Skin epidermis (tissue), 12 donors: ENCODE data around the gene TCAP.
A peak's percentile ranks its signal among the peaks of the same experiment; 100 is the strongest.
"Not testable (repeated sequence)": the region's sequence is repeated elsewhere in the genome, so short reads cannot be mapped to it uniquely, and the experiment has no call there.

Experiments
- H3K27ac ChIP-seq, 21 experiments: fragments of 200-600 bp; sonication (generic) in 11 of 21; one replicate each; pipeline ENCODE4 v1.5.0; 2020; ENCODE audit warnings: mild to moderate bottlenecking in 3 of 21, inconsistent platforms in 2 of 21, moderate library complexity in 2 of 21
- H3K4me3 ChIP-seq, 7 experiments: fragments of 200-600 bp; sonication (generic) in 2 of 7; one replicate each; pipeline ENCODE4 v1.5.0; 2020; ENCODE audit warnings: inconsistent platforms in 2 of 7, mild to moderate bottlenecking in 2 of 7, moderate library complexity in 1 of 7

Gene TCAP

DNA sequence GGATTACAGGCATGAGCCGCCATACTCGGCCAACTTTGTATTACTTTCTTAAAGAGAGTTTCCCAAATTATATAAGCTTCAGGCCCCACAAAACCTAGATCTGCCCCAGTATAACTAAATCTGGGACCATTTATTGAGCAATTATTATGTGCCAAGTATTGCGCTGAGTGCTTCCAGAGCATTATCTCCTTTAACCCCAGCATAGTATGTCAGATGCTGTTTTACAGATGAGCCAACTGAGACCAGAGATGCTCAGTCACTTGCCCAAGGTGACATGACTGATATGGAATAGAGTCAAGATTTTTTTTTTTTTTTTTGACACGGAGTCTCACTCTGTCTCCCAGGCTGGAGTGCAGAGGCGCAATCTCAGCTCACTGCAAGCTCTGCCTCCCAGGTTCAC lies 32.8 kb downstream of the TCAP start:
- no peak overlapping the region for H3K4me3 ChIP-seq
- H3K27ac ChIP-seq = no peak overlapping the region

DNA sequence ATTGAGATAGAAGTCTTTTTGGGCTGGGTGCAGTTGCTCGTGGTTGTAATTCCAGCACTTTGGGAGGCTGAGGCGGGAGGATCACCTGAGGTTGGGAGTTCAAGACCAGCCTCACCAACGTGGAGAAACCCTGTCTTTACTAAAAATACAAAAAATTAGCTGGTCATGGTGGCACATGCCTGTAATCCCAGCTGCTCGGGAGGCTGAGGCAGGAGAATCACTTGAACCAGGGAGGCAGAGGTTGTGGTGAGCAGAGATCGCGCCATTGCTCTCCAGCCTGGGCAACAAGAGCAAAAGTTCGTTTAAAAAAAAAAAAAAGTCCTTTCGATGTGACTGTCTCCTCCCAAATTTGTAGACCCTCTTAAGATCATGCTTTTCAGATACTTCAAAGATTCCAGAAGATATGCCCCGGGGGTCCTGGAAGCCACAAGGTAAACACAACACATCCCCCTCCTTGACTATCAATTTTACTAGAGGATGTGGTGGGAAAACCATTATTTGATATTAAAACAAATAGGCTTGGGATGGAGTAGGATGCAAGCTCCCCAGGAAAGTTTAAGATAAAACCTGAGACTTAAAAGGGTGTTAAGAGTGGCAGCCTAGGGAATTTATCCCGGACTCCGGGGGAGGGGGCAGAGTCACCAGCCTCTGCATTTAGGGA lies 34.1 kb downstream of the TCAP start:
- H3K27ac ChIP-seq = peak overlapping the region in 18 of 21 experiments; percentile 33 to 95 (median 89)
- peak overlapping the region; percentile 55 to 90 (median 78) for H3K4me3 ChIP-seq

DNA sequence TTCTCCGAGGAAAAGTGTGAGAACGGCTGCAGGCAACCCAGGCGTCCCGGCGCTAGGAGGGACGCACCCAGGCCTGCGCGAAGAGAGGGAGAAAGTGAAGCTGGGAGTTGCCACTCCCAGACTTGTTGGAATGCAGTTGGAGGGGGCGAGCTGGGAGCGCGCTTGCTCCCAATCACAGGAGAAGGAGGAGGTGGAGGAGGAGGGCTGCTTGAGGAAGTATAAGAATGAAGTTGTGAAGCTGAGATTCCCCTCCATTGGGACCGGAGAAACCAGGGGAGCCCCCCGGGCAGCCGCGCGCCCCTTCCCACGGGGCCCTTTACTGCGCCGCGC lies 34.6 kb downstream of the TCAP start, which contains the start of gene ERBB2:
Gene ERBB2, plus strand, starts transcription at position 247 of the 330 bp plus-strand sequence. CDS start 175 bp downstream, outside the sequence.
- Histone ChIP-seq H3K4me3 (peak within 1 kb of the TSS; percentile 55 to 90 (median 78)), H3K27ac (peak within 1 kb of the TSS; percentile 72 to 95 (median 89))

DNA sequence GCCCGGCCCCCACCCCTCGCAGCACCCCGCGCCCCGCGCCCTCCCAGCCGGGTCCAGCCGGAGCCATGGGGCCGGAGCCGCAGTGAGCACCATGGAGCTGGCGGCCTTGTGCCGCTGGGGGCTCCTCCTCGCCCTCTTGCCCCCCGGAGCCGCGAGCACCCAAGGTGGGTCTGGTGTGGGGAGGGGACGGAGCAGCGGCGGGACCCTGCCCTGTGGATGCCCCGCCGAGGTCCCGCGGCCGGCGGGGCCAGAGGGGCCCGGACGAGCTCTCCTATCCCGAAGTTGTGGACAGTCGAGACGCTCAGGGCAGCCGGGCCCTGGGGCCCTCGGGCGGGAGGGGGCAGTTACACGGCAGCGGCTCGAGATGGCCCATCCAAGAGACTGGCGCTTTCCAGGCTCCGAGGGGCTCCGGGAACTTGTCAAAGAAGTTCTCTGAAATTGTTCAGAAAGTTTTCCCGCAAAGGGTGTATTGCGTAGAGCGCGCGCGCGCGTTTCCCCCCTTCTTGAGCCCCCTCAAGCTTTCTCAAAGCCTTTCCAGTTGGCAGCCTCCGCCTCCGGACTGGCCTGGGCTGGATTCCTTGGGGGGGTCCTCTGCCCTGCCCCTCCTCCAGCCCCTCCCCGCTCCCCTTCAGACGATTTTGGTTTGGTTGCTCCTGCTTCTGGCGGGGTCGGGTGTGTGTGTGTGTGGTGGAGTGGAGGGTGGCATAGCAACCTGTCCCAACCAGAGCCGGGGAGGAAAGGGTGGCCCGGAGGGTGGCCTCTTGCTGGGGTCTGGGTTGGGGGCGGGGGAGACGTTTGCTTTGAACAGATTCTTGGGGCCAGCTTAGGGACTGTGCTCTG lies 35.2 kb downstream of the TCAP start:
- H3K4me3 ChIP-seq = peak overlapping the region; percentile 55 to 90 (median 78)
- H3K27ac ChIP-seq = peak overlapping the region; percentile 72 to 95 (median 89)

- Histone ChIP-seq H3K4me3 (peak overlapping the region; percentile 55 to 90 (median 78)), H3K27ac (peak overlapping the region in 17 of 21 experiments; percentile 1 to 95 (median 89))
Measured at GRCh38 chr17:39701012-39701783, 36.0 kb downstream of the TCAP start.

DNA sequence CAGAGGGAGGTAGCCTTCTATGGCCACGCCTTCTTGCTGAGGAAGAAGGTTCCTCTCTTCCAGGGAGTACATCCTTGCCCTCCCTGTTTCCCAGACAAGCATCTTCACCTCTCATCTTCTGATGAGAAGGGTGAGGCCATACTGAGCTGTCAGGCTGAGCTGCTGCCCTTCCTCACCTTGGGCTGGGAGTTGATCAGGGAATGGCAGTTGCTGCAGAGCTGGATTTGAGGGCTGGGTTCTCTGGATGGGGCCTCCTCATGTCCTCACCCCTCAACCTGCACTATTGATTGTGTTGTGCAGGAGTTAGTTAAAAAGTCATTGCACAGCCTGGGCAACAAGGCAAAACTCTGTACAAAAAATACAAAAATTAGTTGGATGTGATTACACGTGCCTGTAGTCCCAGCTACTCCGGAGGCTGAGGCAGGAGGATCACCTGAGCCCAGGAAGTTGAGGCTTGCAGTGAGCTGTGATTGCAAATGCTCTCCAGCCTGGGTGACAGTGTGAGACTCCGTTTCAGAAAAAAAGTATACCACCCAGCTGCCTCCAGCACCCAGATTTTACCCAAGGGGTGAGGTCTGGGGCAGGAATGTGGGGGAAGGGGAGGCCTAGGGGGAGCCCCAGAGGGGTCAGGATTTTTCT lies 36.8 kb downstream of the TCAP start:
- H3K27ac ChIP-seq = peak overlapping the region in 6 of 21 experiments; percentile 7 to 95 (median 33)
- peak overlapping the region in 3 of 7 experiments; percentile 69 to 85 (median 80) for H3K4me3 ChIP-seq

DNA sequence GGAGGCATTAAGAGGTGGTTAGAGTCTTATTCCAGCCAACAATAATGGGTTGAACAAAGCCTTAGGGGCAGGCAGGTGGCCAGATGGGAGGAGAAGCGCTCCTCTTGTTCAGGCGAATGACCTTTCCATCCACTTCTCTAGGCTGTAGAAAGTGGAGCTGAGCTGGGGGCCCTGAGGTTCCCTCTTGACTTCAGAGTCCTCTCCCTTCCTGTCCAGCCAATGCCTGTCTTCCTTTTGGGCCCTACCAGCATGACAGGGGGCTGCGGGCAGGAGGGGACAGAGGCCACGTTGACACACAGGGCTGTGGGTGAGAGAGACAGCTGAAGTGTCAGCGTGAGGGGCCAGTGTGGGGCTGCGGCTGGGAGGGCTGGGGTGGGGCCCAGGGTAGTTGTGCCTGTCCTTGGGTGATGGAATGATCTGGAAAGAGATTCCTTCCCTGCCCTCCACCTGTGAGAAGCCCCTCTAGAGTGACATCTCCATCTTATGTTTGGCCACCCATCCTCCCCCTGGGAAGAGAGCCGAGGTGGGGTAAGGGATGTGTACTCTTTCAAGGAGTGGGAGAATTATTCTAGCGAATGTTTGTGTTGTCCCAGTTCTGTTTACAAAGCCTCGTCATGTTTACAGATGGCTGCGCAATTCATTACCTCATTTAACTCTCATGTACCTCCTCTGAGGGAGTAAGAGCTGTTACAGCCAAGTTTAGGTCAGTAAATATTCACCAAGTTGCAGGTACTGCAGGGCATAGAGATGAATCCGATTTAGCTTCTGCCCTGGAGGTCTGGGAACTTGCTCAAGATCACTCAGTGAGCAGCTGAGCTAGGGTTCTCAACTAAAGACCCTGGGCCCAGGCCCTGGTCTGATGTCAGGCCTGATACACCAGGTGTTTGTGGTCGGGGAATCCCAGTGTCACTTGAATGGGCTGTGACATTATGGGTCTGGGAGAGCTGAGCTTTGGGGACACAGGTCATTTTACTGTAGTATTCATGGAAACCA lies 38.0 kb downstream of the TCAP start:
- Histone ChIP-seq H3K4me3 (no peak overlapping the region), H3K27ac (peak overlapping the region in 11 of 21 experiments; percentile 2 to 87 (median 37))

DNA sequence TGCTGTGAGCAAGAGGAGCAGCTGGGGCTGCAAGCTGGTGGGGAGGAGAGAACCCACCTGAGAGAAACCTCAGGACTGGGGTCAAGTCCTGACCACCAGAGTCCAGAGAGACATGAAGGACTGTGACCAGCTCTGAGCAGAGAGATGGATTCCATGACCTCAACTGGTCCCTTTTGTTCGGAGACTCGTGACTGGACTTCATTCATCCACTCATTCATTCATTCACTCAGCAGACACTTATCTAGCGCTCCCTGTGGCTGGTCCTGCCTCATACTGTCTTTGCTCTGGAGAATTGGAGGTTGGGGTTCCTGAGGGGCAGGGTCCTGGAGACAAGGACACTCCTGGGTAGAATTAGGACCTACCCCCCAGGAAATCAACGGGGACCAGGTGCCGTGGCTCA lies 38.8 kb downstream of the TCAP start:
- H3K27ac ChIP-seq = peak overlapping the region in 6 of 21 experiments; percentile 2 to 87 (median 38)
- H3K4me3 ChIP-seq = no peak overlapping the region

DNA sequence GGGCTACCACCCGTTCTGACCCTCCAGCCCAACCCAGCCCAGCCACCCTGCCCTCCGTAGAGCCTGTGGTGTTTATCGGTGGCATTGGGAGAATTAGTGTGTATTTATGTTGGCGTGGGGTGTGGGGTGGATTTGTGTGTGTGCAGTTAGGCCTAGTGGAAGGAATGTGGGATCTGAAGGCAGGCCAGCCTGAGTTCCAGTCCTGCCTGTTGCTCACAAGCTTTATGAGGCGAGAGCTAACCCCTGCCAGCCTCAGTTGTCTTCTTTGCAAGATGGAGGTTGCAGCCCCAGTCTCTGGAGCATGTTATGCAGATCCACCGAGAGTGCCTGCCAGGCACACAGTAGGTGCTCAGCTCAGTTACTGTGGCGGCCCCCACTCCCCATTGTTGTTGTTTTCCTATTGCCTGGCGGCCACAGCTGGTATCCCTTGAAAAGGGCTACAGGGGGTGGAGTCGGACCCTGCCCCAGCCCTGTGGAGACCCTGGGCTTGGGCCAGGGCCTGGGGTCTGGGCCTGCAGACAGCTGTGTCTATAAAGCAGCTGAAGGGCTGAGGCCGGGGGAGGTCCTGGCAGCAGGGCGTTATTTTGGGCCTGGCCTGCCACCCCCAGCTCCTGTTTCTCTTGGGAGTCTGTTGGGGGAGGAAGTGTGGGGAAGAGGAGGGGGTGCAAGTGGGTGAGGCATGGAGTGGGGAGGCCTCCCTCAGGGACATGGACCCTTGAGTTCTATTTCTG lies 39.8 kb downstream of the TCAP start:
- H3K4me3 ChIP-seq = no peak overlapping the region
- peak overlapping the region in 19 of 21 experiments; percentile 49 to 88 (median 76) for H3K27ac ChIP-seq

GRCh38 chr17:39705786-39706348 lies 40.7 kb downstream of the TCAP start:
- Histone ChIP-seq H3K27ac (peak overlapping the region in 20 of 21 experiments; percentile 47 to 88 (median 76)), H3K4me3 (peak overlapping the region in 1 of 7 experiments; percentile 3)

GRCh38 chr17:39706383-39706782 lies 41.2 kb downstream of the TCAP start:
- H3K4me3 ChIP-seq = peak overlapping the region in 1 of 7 experiments; percentile 3
- H3K27ac ChIP-seq = peak overlapping the region in 20 of 21 experiments; percentile 47 to 88 (median 76)

- H3K4me3 ChIP-seq = no peak overlapping the region
Measured at GRCh38 chr17:39706921-39707337, 41.8 kb downstream of the TCAP start.

GRCh38 chr17:39709319-39709997 lies 44.3 kb downstream of the TCAP start:
- H3K27ac ChIP-seq = no peak overlapping the region
- H3K4me3 ChIP-seq = no peak overlapping the region

More at GRCh38 chr17:39706921-39707337, 41.8 kb downstream of the TCAP start:
- H3K27ac ChIP-seq = peak overlapping the region in 17 of 21 experiments; percentile 49 to 88 (median 77)

- Histone ChIP-seq H3K4me3 (no peak overlapping the region), H3K27ac (no peak overlapping the region)
Measured at GRCh38 chr17:39709998-39710964, 45.1 kb downstream of the TCAP start.

GRCh38 chr17:39711071-39711470 lies 45.9 kb downstream of the TCAP start:
- not testable (repeated sequence) for H3K27ac ChIP-seq

More at GRCh38 chr17:39711071-39711470, 45.9 kb downstream of the TCAP start:
- H3K4me3 ChIP-seq = not testable (repeated sequence)
